Measurements from ENCODE around the gene COQ8A. TPM values are rescaled to one million over a fixed set of nuclear protein-coding genes. Genes with fewer than 3 reads are reported as not detected.

The COQ8A gene
- 7.9 and 21.6 TPM in 2 replicates for total RNA-seq

DNA sequence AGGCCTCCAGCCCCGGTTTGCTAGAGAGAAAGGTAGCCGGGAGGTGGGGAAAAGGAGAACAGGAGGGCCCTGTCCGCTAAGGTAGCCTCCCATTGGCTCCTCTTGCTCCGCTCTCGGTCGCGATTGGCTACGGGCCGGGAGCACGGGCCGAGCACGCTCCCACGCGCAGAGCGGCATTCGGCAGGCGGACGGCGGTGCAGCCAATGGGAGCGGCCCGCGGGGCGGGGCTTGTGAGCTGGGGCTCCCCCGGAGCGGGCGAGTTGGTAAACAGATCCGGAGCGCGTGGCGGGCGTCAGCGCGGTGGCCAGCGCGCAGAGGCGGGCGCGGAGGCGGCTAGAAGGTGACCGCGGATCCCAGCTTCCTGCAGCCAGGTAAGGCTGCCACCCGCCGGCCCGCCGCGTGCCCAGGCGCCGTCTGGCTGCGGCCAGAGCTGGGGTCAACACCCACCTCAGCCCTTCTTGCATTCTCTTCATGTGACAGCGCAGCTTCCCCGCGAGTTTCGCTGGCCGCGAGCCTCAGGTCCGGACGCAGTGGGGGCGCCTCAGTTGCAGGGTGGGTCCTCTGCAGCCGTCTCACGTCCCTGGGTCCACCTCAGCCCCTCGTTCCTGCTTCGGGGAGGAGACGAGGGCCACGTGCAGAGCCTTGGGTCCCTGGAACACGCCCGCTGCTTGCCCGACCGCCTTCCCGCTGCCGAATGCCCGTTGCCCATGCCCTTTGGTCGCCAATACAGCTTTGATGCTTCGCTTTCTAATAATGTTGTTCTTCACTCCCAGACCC is at the start of gene COQ8A:
TSS of gene COQ8A (plus strand) at position 266 of the 777 bp plus-strand sequence. CDS start 21,092 bp downstream, outside the sequence.

Other genes with a start within 250 kb of the COQ8A start
- gene ITPKB, start 201.0 kb upstream of the COQ8A start, total RNA-seq, result 7.8 and 11.3 TPM in 2 replicates
- 4.6 and 14.8 TPM in 2 replicates for gene PSEN2, start 69.7 kb upstream of the COQ8A start, total RNA-seq

Measured in pericardium fibroblast (primary cell).